WTC11 (cell line): ENCODE data around the gene IFI44. TPM values are rescaled to one million over a fixed set of nuclear protein-coding genes. Genes with fewer than 3 reads are reported as not detected.

Experiments
- ATAC-seq: fragments of 200-7000 bp; cut with Tn5 transposase; 2 replicates; pipeline ENCODE4 v1.10.0; 2021; ENCODE audit warnings: mild to moderate bottlenecking, moderate library complexity
- CTCF ChIA-PET: fragments of 300-600 bp; sonication (Branson Sonifier 250); formaldehyde crosslinking; loops from one replicate; lab custom pipeline; 2021; ENCODE audit warnings: antibody characterized with exemption; lab: Charles Lee
- POLR2A ChIA-PET: fragments of 350-600 bp; sonication (Branson Sonifier 250); formaldehyde crosslinking; loops from one replicate; lab custom pipeline; 2021; ENCODE audit warnings: antibody characterized with exemption; lab: Charles Lee
- DNase-seq: peaks from one replicate; pipeline ENCODE4 v3.0.0; 2021; ENCODE audit warnings: low spot score
- H3K27ac Mint-ChIP-seq: 2 replicates; pipeline ENCODE4 v1.8.0; 2021; ENCODE audit warnings: mixed read lengths
- H3K27me3 Mint-ChIP-seq: 2 replicates; pipeline ENCODE4 v1.8.0; 2021; ENCODE audit warnings: low read depth, mild to moderate bottlenecking, moderate library complexity, mixed read lengths
- H3K36me3 Mint-ChIP-seq: 2 replicates; pipeline ENCODE4 v1.8.0; 2021; ENCODE audit warnings: mixed read lengths
- H3K4me1 Mint-ChIP-seq: 2 replicates; pipeline ENCODE4 v1.8.0; 2022; ENCODE audit warnings: mixed read lengths
- H3K4me3 Mint-ChIP-seq: 2 replicates; pipeline ENCODE4 v1.8.0; 2021; ENCODE audit warnings: mild to moderate bottlenecking, moderate library complexity, mixed read lengths
- H3K9me3 Mint-ChIP-seq: 2 replicates; pipeline ENCODE4 v1.8.0; 2021; ENCODE audit warnings: mixed read lengths
- ATF2 ChIP-seq: sonication (generic); formaldehyde crosslinking; IDR thresholded peaks from 2 replicates; pipeline ENCODE4 v1.8.1; 2022; ENCODE audit warnings: low read depth, missing genetic modification reagents, borderline replicate concordance
- ATF3 ChIP-seq: sonication (generic); formaldehyde crosslinking; conservative IDR thresholded peaks from 2 replicates; pipeline ENCODE4 v1.8.1; 2022; ENCODE audit warnings: mild to moderate bottlenecking, missing genetic modification reagents
- E2F4 ChIP-seq: sonication (generic); formaldehyde crosslinking; IDR thresholded peaks from 2 replicates; pipeline ENCODE4 v1.8.1; 2022; ENCODE audit warnings: low read depth, mild to moderate bottlenecking, moderate library complexity, missing genetic modification reagents, borderline replicate concordance
- ELF4 ChIP-seq: sonication (generic); formaldehyde crosslinking; IDR thresholded peaks from 2 replicates; pipeline ENCODE4 v1.8.1; 2022; ENCODE audit warnings: low read depth, mild to moderate bottlenecking, moderate library complexity, missing genetic modification reagents
- EMX1 ChIP-seq: fragments of 250-450 bp; sonication (Bioruptor Pico); IDR thresholded peaks from 2 replicates; pipeline ENCODE4 v1.8.0; 2021; ENCODE audit warnings: mild to moderate bottlenecking
- FOXK1 ChIP-seq: sonication (generic); formaldehyde crosslinking; IDR thresholded peaks from 2 replicates; pipeline ENCODE4 v1.8.0; 2022; ENCODE audit warnings: mild to moderate bottlenecking, moderate library complexity, missing genetic modification reagents
- GABPB1 ChIP-seq: sonication (generic); formaldehyde crosslinking; IDR thresholded peaks from 2 replicates; pipeline ENCODE4 v1.8.1; 2023; ENCODE audit warnings: mild to moderate bottlenecking, missing genetic modification reagents
- GRHL2 ChIP-seq: fragments of 250-450 bp; sonication (Bioruptor Pico); IDR thresholded peaks from 2 replicates; pipeline ENCODE4 v1.8.0; 2022; ENCODE audit warnings: mild to moderate bottlenecking, moderate library complexity; ENCODE audit not compliant: insufficient replicate concordance, severe bottlenecking
- HMGA2 ChIP-seq: fragments of 250-450 bp; sonication (Bioruptor Pico); IDR thresholded peaks from 2 replicates; pipeline ENCODE4 v1.4.0; 2021; ENCODE audit warnings: mild to moderate bottlenecking, moderate library complexity
- MAX ChIP-seq: sonication (generic); formaldehyde crosslinking; IDR thresholded peaks from 2 replicates; pipeline ENCODE4 v1.8.0; 2022; ENCODE audit warnings: mild to moderate bottlenecking, missing genetic modification reagents
- NR2C2 ChIP-seq: sonication (generic); formaldehyde crosslinking; IDR thresholded peaks from 2 replicates; pipeline ENCODE4 v1.8.0; 2022; ENCODE audit warnings: mild to moderate bottlenecking, missing genetic modification reagents
- NR3C1 ChIP-seq: sonication (generic); formaldehyde crosslinking; conservative IDR thresholded peaks from 2 replicates; pipeline ENCODE4 v1.8.1; 2023; ENCODE audit warnings: low read depth, mild to moderate bottlenecking, missing genetic modification reagents
- PREB ChIP-seq: sonication (generic); formaldehyde crosslinking; IDR thresholded peaks from 2 replicates; pipeline ENCODE4 v1.8.1; 2022; ENCODE audit warnings: mild to moderate bottlenecking, missing genetic modification reagents, moderate library complexity, borderline replicate concordance
- RORB ChIP-seq: fragments of 250-450 bp; sonication (Bioruptor Pico); IDR thresholded peaks from 2 replicates; pipeline ENCODE4 v1.9.0; 2021; ENCODE audit warnings: mild to moderate bottlenecking
- SMAD3 ChIP-seq: sonication (generic); formaldehyde crosslinking; IDR thresholded peaks from 2 replicates; pipeline ENCODE4 v1.8.0; 2022; ENCODE audit warnings: missing genetic modification reagents, mild to moderate bottlenecking, borderline replicate concordance
- SMAD4 ChIP-seq: sonication (generic); formaldehyde crosslinking; IDR thresholded peaks from 2 replicates; pipeline ENCODE4 v1.8.0; 2022; ENCODE audit warnings: mild to moderate bottlenecking, missing genetic modification reagents
- TEAD1 ChIP-seq: sonication (generic); formaldehyde crosslinking; IDR thresholded peaks from 2 replicates; pipeline ENCODE4 v1.8.0; 2022; ENCODE audit warnings: mild to moderate bottlenecking, missing genetic modification reagents
- TP53 ChIP-seq: sonication (generic); formaldehyde crosslinking; IDR thresholded peaks from 2 replicates; pipeline ENCODE4 v1.8.1; 2023; ENCODE audit warnings: mild to moderate bottlenecking, missing genetic modification reagents
- ZBTB21 ChIP-seq: sonication (generic); formaldehyde crosslinking; IDR thresholded peaks from 2 replicates; pipeline ENCODE4 v1.8.1; 2023; ENCODE audit warnings: mild to moderate bottlenecking, missing genetic modification reagents, borderline replicate concordance
- ZBTB43 ChIP-seq: sonication (generic); formaldehyde crosslinking; IDR thresholded peaks from 2 replicates; pipeline ENCODE4 v1.8.1; 2023; ENCODE audit warnings: mild to moderate bottlenecking, missing genetic modification reagents
- ZMAT4 ChIP-seq: fragments of 250-450 bp; sonication (Bioruptor Pico); IDR thresholded peaks from 2 replicates; pipeline ENCODE4 v1.9.0; 2021; ENCODE audit warnings: mild to moderate bottlenecking
- ZNF423 ChIP-seq: fragments of 250-450 bp; sonication (Bioruptor Pico); IDR thresholded peaks from 2 replicates; pipeline ENCODE4 v2.1.2; 2022; ENCODE audit warnings: mild to moderate bottlenecking, moderate library complexity
- ZNF512 ChIP-seq: sonication (generic); formaldehyde crosslinking; IDR thresholded peaks from 2 replicates; pipeline ENCODE4 v1.8.1; 2022; ENCODE audit warnings: missing genetic modification reagents, borderline replicate concordance
- total RNA-seq: library from RNA; stranded (reverse); gene quantifications from 3 replicates; pipeline ENCODE4 v1.2.3, GENCODE V29; 2021

Gene IFI44
- total RNA-seq, 1 experiment from 2014 or later, result 0.15 TPM

GRCh38 chr1:78620666-78621065 lies 29.0 kb upstream of the IFI44 start (continued):
- TF ChIP-seq ATF2 (CRISPR knock-in tag), result no peak
- TF ChIP-seq TEAD1 (CRISPR knock-in tag), result no peak
- TF ChIP-seq ATF3 (CRISPR knock-in tag), result no peak
- no peak for TF ChIP-seq NR2C2

GRCh38 chr1:78622548-78622947 lies 27.1 kb upstream of the IFI44 start:
- DNase-seq (no peak), ATAC-seq (no peak)
- H3K36me3 Mint-ChIP-seq, result no peaks in the 10 kb centered on the region
- POLR2A ChIA-PET, result no interaction called here
- H3K27me3 Mint-ChIP-seq, result peaks cover 4% of the 10 kb centered on the region; the same call in 1 of the 2 replicates
- H3K4me3 Mint-ChIP-seq, result no peak overlapping the region
- peaks cover 14% of the 10 kb centered on the region for H3K4me1 Mint-ChIP-seq
- H3K9me3 Mint-ChIP-seq, result no peaks in the 10 kb centered on the region; the same call in 1 of the 2 replicates
- H3K27ac Mint-ChIP-seq, result no peak overlapping the region
- TF ChIP-seq GRHL2 (CRISPR knock-in tag), result no peak
- no peak for TF ChIP-seq HMGA2
- no peak for TF ChIP-seq TEAD1 (CRISPR knock-in tag)
- no peak for TF ChIP-seq SMAD4 (CRISPR knock-in tag)
- TF ChIP-seq PREB, result no peak
- no peak for TF ChIP-seq ELF4 (CRISPR knock-in tag)
- TF ChIP-seq E2F4 (CRISPR knock-in tag), result no peak
- no peak for TF ChIP-seq NR3C1 (CRISPR knock-in tag)
- TF ChIP-seq GABPB1 (CRISPR knock-in tag), result no peak
- TF ChIP-seq EMX1 (CRISPR knock-in tag), result no peak
- no peak for TF ChIP-seq ZNF423 (CRISPR knock-in tag)
- no peak for TF ChIP-seq RORB (CRISPR knock-in tag)
- no peak for TF ChIP-seq FOXK1
- TF ChIP-seq SMAD3 (CRISPR knock-in tag), result no peak
- TF ChIP-seq MAX (CRISPR knock-in tag), result no peak
- TF ChIP-seq ZNF512, result no peak
- TF ChIP-seq ZBTB21 (CRISPR knock-in tag), result no peak
- no peak for TF ChIP-seq TP53
- no peak for TF ChIP-seq ZBTB43 (CRISPR knock-in tag)
- no peak for TF ChIP-seq ZMAT4 (CRISPR knock-in tag)
- TF ChIP-seq, all 79 proteins: peak for 0
- CTCF ChIA-PET, result no interaction called here
